HUES64 (cell line): ENCODE results near the gene EPHB2.
A peak's percentile ranks its signal among the peaks of the same experiment; 100 is the strongest.

Experiments
- H3K27ac ChIP-seq: 2 replicates; pipeline ENCODE4 v1.7.0; 2013; ENCODE audit warnings: low read depth, low read length, inconsistent platforms
- H3K27me3 ChIP-seq: 2 replicates; pipeline ENCODE4 v1.6.1; 2013; ENCODE audit warnings: mild to moderate bottlenecking, low read length; ENCODE audit not compliant: insufficient read depth
- H3K36me3 ChIP-seq: 2 replicates; pipeline ENCODE4 v1.6.1; 2013; ENCODE audit warnings: mild to moderate bottlenecking, low read length; ENCODE audit not compliant: insufficient read depth
- H3K4me1 ChIP-seq: 2 replicates; pipeline ENCODE4 v1.6.1; 2013; ENCODE audit warnings: mild to moderate bottlenecking, low read length, moderate library complexity; ENCODE audit not compliant: insufficient read depth
- H3K4me3 ChIP-seq: 2 replicates; pipeline ENCODE4 v1.5.1; 2013; ENCODE audit warnings: mild to moderate bottlenecking, low read length, moderate library complexity
- H3K9ac ChIP-seq: 2 replicates; pipeline ENCODE4 v1.6.1; 2013; ENCODE audit warnings: mild to moderate bottlenecking, low read depth, low read length
- H3K9me3 ChIP-seq: 2 replicates; pipeline ENCODE4 v1.6.1; 2013; ENCODE audit warnings: low read depth, low read length; ENCODE audit not compliant: insufficient read depth
- WGBS: fragments of 150-250, 120-280 bp; methylation state at CpG from one replicate; pipeline ENCODE4 v1.1.7; 2013; ENCODE audit warnings: missing lambda C conversion rate; 5-methylcytosine and 5-hydroxymethylcytosine counted together

The EPHB2 gene

GRCh38 chr1:22795366-22795714 lies 84.7 kb downstream of the EPHB2 start:
- Histone ChIP-seq H3K27me3 (no peaks in the 10 kb centered on the region), H3K9me3 (no peaks in the 10 kb centered on the region), H3K36me3 (no peaks in the 10 kb centered on the region), H3K4me1 (peaks cover 24% of the 10 kb centered on the region), H3K4me3 (no peak overlapping the region), H3K9ac (no peak overlapping the region), H3K27ac (no peak overlapping the region)
- WGBS: 94% methylated on average over 4 of the region's 4 CpGs

- H3K27me3 ChIP-seq: no peaks in the 10 kb centered on the region
- H3K4me1 ChIP-seq: peaks cover 21% of the 10 kb centered on the region
- H3K4me3 ChIP-seq: no peak overlapping the region
- H3K9ac ChIP-seq: no peak overlapping the region
- H3K36me3 ChIP-seq: no peaks in the 10 kb centered on the region
- no peaks in the 10 kb centered on the region for H3K9me3 ChIP-seq
- no peak overlapping the region for H3K27ac ChIP-seq
- WGBS: 91% methylated on average over 4 of the region's 4 CpGs
Observed at GRCh38 chr1:22796642-22797041, 86.0 kb downstream of the EPHB2 start.

- 78% methylated on average over 3 of the region's 3 CpGs for WGBS
- no peak overlapping the region for H3K9ac ChIP-seq
- H3K27ac ChIP-seq: no peak overlapping the region
- no peaks in the 10 kb centered on the region for H3K36me3 ChIP-seq
- no peak overlapping the region for H3K4me3 ChIP-seq
- H3K27me3 ChIP-seq: no peaks in the 10 kb centered on the region
- H3K4me1 ChIP-seq: peaks cover 21% of the 10 kb centered on the region
- H3K9me3 ChIP-seq: no peaks in the 10 kb centered on the region
Observed at GRCh38 chr1:22798083-22798482, 87.4 kb downstream of the EPHB2 start.

GRCh38 chr1:22799971-22800370 lies 89.3 kb downstream of the EPHB2 start:
- Histone ChIP-seq H3K9ac (no peak overlapping the region), H3K27me3 (no peaks in the 10 kb centered on the region), H3K9me3 (no peaks in the 10 kb centered on the region), H3K36me3 (no peaks in the 10 kb centered on the region), H3K4me3 (no peak overlapping the region), H3K4me1 (peaks cover 22% of the 10 kb centered on the region), H3K27ac (no peak overlapping the region)
- 88% methylated on average over 16 of the region's 16 CpGs for WGBS

GRCh38 chr1:22800629-22801028 lies 90.0 kb downstream of the EPHB2 start:
- H3K36me3 ChIP-seq: no peaks in the 10 kb centered on the region
- no peak overlapping the region for H3K9ac ChIP-seq
- peaks cover 27% of the 10 kb centered on the region for H3K4me1 ChIP-seq
- H3K9me3 ChIP-seq: no peaks in the 10 kb centered on the region
- H3K27me3 ChIP-seq: no peaks in the 10 kb centered on the region
- H3K4me3 ChIP-seq: no peak overlapping the region
- H3K27ac ChIP-seq: no peak overlapping the region
- 95% methylated on average over 7 of the region's 8 CpGs for WGBS

- WGBS: 92% methylated on average over 9 of the region's 9 CpGs
- H3K27ac ChIP-seq: no peak overlapping the region
- H3K27me3 ChIP-seq: no peaks in the 10 kb centered on the region
- peaks cover 34% of the 10 kb centered on the region for H3K4me1 ChIP-seq
- H3K4me3 ChIP-seq: no peak overlapping the region
- 0 out of 2 replicates have a peak overlapping the region, but pooled peaks have one; percentile 31 for H3K9ac ChIP-seq
- H3K36me3 ChIP-seq: no peaks in the 10 kb centered on the region
- H3K9me3 ChIP-seq: no peaks in the 10 kb centered on the region
Observed at GRCh38 chr1:22801347-22801746, 90.7 kb downstream of the EPHB2 start.

- H3K27ac ChIP-seq: no peak overlapping the region
- 44% methylated on average over 19 of the region's 19 CpGs for WGBS
Observed at GRCh38 chr1:22801761-22802160, 91.1 kb downstream of the EPHB2 start.

GRCh38 chr1:22803833-22804232 lies 93.2 kb downstream of the EPHB2 start:
- peaks cover 40% of the 10 kb centered on the region for H3K4me1 ChIP-seq
- no peaks in the 10 kb centered on the region for H3K27me3 ChIP-seq
- H3K36me3 ChIP-seq: no peaks in the 10 kb centered on the region
- no peak overlapping the region for H3K9ac ChIP-seq
- 92% methylated on average over 5 of the region's 5 CpGs for WGBS
- no peak overlapping the region for H3K27ac ChIP-seq
- H3K4me3 ChIP-seq: no peak overlapping the region
- no peaks in the 10 kb centered on the region for H3K9me3 ChIP-seq

More at GRCh38 chr1:22801761-22802160, 91.1 kb downstream of the EPHB2 start:
- Histone ChIP-seq H3K4me3 (no peak overlapping the region), H3K4me1 (peaks cover 34% of the 10 kb centered on the region), H3K9ac (no peak overlapping the region), H3K36me3 (no peaks in the 10 kb centered on the region), H3K9me3 (no peaks in the 10 kb centered on the region), H3K27me3 (no peaks in the 10 kb centered on the region)

- H3K27me3 ChIP-seq: no peaks in the 10 kb centered on the region
- H3K36me3 ChIP-seq: no peaks in the 10 kb centered on the region
- H3K27ac ChIP-seq: no peak overlapping the region
- H3K9ac ChIP-seq: no peak overlapping the region
- H3K9me3 ChIP-seq: no peaks in the 10 kb centered on the region
- H3K4me3 ChIP-seq: no peak overlapping the region
- WGBS: 63% methylated on average over 6 of the region's 6 CpGs
- peaks cover 40% of the 10 kb centered on the region for H3K4me1 ChIP-seq
Observed at GRCh38 chr1:22804406-22804805, 93.8 kb downstream of the EPHB2 start.

- WGBS: 77% methylated on average over 7 of the region's 7 CpGs
- no peak overlapping the region for H3K9ac ChIP-seq
- peaks cover 40% of the 10 kb centered on the region for H3K4me1 ChIP-seq
- no peaks in the 10 kb centered on the region for H3K27me3 ChIP-seq
- H3K9me3 ChIP-seq: no peaks in the 10 kb centered on the region
- H3K36me3 ChIP-seq: no peaks in the 10 kb centered on the region
- no peak overlapping the region for H3K4me3 ChIP-seq
- H3K27ac ChIP-seq: no peak overlapping the region; the same call in 1 of the 2 replicates
Observed at GRCh38 chr1:22804969-22805671, 94.5 kb downstream of the EPHB2 start.

GRCh38 chr1:22805672-22806038 lies 95.0 kb downstream of the EPHB2 start:
- Histone ChIP-seq H3K9me3 (no peaks in the 10 kb centered on the region), H3K27me3 (no peaks in the 10 kb centered on the region), H3K27ac (no peak overlapping the region; the same call in 1 of the 2 replicates), H3K36me3 (no peaks in the 10 kb centered on the region), H3K4me1 (peaks cover 40% of the 10 kb centered on the region), H3K9ac (no peak overlapping the region), H3K4me3 (no peak overlapping the region)
- WGBS: 14% methylated on average over 4 of the region's 4 CpGs

GRCh38 chr1:22806584-22806983 lies 95.9 kb downstream of the EPHB2 start:
- H3K4me1 ChIP-seq: peaks cover 37% of the 10 kb centered on the region
- no peak overlapping the region for H3K9ac ChIP-seq
- H3K27ac ChIP-seq: no peak overlapping the region; the same call in 1 of the 2 replicates
- H3K9me3 ChIP-seq: no peaks in the 10 kb centered on the region
- WGBS: 72% methylated on average over 12 of the region's 12 CpGs
- H3K36me3 ChIP-seq: no peaks in the 10 kb centered on the region
- no peak overlapping the region for H3K4me3 ChIP-seq
- H3K27me3 ChIP-seq: no peaks in the 10 kb centered on the region
